ENCODE results near the gene KDM1A.
"Not testable (repeated sequence)": the region's sequence is repeated elsewhere in the genome, so short reads cannot be mapped to it uniquely, and the experiment has no call there.

Gene KDM1A

DNA sequence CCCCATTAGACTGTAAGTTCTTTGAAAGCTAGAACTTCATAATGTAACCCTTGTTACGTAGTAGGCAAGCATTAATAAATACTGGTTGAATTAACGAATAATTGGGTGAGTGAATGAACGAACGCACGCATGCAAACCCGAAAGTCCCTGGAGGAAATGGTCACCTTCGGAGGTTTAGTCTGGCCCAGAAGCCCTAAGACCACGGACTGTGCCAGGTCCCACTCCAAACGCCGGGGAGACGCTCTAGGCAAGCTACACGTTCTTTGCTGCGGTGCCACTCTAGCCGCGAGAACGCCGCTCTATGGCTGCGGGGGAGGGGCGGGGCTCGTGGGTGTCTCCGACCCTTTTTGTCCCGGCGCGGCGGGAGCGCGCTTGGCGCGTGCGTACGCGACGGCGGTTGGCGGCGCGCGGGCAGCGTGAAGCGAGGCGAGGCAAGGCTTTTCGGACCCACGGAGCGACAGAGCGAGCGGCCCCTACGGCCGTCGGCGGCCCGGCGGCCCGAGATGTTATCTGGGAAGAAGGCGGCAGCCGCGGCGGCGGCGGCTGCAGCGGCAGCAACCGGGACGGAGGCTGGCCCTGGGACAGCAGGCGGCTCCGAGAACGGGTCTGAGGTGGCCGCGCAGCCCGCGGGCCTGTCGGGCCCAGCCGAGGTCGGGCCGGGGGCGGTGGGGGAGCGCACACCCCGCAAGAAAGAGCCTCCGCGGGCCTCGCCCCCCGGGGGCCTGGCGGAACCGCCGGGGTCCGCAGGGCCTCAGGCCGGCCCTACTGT, at the start of gene KDM1A:
Gene KDM1A (plus strand): TSS at position 375 of the 769 bp plus-strand sequence. CDS start 129 bp downstream, at position 504.
- DNase-seq: peak; percentile 89 to 94

DNA sequence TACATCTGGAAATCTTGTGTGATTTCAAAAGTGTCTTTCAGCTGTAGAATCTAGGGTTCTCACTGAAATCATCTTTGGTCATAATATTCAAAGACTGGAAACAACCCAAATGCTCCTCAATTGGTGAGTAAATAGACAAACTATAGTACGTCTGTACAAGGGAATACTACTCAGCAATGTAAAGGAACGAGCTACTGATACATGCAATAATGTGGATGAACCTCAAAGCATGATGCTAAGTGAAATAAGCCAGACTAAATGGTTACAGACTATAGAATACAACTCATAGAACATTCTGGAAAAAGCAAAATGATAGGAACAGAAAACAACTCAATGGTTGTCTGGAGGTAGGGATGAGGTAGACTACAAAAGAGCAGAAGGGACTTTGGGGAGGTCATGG, 49.2 kb upstream of the KDM1A start:
- no peak for DNase-seq

DNA sequence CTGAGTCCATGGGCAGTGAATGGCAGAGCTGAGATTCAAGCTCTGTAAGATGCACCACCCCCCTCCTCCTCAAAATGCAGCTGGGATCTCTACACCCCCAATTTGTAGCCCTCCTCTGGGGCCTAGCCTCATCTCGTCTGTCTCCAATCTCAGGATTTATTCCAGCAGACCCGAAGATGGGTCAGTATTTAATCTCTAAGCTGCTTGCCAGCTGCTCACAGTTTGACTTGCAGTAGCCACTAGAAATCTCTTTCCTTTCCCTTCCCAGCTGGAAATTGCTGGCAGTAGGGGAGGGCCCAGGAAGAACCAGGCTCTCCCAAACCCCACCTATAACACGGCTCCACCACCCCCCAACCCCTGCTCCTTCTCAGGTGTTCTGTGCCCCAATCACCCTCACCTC, 48.1 kb upstream of the KDM1A start:
- no peak for DNase-seq

DNA sequence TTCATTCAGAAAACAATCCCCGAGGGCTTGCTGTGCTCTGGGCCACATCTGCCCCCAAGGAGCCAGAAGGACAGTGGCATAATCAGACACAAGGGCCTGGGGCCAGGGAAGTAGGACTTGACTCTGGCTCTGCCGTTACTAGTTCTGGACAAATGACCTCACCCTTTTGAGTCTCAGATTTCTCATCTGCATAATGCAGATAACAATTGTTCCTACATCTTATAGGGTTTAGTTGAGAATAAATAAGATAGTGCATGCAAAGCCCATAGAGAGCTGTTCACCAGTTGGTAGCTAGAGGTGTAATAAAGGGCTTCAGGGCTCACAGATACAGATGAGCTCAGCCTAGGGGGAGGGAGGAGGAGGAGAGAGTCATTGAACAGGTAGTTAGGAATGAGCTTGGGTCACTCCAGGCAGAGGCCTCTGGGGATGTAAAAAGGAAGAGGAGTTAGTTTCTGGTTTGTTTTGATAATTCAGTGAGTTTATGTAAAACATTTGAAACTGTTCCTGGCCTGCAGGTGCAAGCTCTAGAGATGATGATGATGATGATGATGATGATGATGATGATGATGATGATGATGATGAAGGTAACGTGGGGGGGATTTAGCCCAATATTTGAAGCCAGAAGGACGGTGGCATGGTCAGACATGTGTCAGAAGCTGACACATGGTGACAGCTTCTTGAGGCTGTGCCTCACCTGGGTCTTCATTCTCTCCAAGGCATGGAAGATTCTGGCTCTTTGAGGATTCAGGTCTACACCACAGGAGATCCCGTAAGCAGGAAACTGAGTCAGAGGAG, 47.5 kb upstream of the KDM1A start:
- DNase-seq: no peak

DNA sequence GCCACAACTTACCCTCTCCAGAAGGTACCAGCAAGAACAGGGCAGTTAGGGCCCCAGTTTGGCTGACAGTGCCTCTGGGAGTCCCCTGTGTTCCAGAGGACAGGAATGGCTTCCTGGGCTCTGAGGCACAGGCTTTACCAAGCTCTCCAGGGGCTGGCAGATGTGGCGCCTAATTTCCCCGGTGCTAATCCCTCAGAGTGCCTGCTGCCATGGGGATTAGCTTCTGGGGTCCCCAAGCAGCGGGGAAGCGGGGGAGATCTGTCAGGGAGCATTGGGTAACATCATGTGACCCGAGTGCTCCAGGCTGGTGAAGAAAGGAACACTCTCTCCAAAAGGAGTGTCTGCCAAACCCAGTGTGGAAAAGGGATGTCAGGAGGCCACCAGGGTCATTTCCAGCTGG, 46.5 kb upstream of the KDM1A start, which contains the start of gene LACTBL1:
Gene LACTBL1 (minus strand): TSS at position 107 of the 400 bp plus-strand sequence. CDS start 550 bp downstream, outside the sequence.
- no peak for DNase-seq

DNA sequence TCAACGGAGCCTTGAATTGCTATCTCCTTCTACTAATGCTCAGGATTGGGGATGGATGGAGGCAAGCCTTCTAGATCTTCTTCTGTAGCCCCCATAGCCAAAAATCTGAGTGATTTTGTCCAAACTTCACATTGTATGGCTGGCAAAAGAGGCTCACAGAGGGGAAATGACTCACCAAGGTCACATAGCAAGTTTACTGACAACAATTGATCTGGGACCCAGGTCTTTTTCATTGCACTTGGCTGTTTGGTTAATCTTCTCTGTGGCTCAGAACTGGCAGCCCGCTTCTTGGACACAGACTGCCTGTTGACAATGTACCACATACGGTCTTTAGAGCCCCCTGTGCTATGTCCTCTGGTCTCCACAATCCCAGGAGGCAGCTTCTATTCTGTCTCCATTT, 43.6 kb upstream of the KDM1A start:
- no peak for DNase-seq

DNA sequence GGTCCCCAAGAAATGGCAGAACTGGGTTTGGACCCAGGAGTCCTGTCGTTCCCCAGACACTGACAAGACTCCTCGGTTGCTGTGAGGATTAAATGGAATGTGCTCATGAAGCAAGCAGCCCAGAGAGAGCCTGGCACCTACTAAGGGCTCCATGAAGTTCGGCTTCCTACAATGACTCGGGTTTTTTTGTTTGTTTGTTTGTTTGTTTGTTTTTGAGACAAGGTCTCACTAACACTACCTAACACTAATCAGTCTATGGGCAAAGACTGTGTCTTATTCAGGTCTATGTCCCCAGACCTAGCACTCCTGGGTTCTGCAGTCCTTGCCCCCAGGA, 43.2 kb upstream of the KDM1A start:
- no peak for DNase-seq

DNA sequence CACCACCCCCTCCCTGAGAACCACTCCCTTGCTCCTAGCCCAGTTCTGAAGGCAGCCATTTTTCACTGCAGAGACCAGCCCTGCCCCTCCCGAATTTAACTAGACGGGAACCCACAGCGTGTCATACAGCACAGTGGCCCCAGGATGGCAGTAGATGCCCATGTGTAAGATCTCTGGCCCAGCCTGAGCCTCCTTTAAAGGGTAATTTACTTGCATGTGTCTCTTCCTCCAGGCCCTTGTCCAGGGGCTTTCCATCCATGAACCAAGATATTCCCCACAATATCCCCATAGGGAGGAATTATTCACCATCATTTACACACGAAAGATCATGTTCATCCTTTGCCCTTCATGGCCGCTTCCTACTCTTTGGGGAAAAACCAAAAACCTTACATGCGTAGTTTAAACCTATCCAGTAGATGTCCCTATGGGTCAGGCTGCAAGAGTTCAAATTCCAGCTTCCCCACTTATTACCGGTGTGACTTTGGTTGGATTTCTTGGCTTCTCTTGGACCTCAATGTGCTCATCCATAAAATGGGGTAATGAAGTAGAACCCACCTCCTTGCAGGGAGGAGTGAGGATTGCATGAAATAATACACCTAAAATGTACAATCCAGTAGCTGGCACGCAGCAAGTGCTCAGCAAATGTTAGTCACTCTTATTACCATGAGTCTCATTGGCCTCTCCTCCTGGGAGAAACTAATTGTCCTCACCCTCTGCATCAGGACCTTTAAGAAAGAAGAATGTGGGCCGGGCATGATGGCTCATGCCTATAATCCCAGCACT, 42.6 kb upstream of the KDM1A start:
- DNase-seq: peak; percentile 70 to 78

DNA sequence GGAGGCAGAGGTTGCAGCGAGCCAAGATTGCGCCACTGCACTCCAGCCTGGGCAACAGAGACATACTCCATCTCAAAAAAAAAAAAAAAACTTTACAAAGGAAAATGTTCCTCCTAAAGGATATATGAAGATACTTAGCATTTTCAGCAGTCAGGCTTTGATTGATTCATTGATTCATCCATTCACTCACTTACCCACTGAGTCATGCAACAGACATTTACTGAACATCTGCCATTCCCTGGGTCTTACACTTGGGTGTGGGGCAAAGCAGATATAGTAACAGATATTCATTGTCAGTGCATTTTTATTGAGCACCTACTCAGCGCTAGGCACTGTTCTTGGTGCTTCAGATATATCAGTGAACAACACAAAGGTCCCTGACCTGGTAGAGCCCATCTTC, 41.0 kb upstream of the KDM1A start:
- DNase-seq: no peak

DNA sequence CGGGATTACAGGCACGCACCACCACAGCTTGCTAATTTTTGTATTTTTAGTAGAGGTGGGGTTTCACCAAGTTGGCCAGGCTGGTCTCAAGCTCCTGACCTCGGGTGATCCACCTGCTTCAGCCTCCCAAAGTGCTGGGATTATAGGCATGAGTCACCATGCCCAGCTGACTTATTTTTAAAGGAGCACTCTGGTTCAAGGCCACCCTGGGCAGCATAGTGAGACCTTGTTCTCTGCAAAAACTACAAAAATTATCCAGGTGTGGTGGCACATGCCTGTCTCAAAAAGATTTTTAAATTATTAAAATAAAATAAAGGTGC, 38.8 kb upstream of the KDM1A start:
- not testable (repeated sequence) for DNase-seq

DNA sequence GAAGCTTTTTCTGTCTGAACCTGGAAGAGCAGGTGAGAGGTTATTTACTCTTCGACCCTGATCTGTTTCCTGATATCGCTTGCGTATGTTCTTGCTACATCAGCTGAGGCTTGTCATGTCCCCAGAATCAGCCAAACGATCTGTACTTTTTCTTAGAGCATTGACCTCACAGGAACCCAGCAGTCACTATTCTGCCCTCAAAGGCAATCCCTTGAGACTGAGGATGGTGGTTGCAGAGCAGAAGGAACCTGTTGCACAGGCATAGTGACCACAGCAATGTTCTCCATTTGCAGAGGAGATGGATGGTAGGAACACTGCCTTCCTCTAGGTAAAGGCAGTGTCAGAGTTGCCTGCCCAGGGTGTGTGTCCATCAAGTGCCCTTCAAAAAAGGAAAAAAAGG, 35.3 kb upstream of the KDM1A start:
- DNase-seq: no peak

DNA sequence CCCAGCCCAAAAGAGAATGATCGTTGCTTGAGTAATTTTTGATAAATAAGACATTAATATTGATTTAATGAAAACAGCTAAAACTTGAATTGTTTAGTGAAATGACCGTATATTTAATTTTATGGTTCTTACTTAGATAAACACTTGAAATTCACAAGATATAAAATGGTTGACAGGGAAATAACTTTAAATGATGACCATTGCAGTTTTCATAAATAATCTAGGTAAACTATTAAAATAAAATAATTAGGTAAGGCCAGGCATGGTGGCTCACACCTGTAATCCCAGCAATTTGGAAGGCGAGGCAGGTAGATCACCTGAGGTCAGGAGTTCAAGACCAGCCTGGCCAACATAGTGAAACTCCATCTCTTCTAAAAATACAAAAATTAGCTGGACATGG, 26.9 kb upstream of the KDM1A start:
- not testable (repeated sequence) for DNase-seq

DNA sequence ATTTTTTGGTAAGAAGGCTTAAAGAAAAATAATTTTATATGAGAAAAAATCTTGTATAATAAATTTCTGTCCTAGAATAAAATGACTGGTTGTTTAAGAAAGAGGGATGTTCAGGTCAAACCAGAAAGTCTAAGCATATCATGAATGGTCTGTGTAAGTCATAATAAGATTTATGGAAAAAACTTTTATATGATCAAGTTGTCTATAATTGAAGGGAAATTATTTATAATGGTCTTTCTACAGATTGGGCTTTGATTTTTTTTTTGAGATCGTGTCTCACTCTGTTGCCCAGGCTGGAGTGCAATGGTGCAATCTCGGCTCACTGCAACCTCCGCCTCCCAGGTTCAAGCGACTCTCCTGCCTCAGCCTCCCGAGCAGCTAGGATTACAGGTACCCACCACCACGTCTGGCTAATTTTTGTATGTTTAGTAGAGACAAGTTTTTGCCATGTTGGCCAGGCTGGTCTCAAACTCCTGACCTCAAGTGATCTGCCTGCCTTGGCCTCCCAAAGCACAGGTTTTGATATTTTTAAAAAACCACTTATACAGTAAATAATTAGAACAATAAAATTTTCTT, 26.0 kb upstream of the KDM1A start:
- not testable (repeated sequence) for DNase-seq

DNA sequence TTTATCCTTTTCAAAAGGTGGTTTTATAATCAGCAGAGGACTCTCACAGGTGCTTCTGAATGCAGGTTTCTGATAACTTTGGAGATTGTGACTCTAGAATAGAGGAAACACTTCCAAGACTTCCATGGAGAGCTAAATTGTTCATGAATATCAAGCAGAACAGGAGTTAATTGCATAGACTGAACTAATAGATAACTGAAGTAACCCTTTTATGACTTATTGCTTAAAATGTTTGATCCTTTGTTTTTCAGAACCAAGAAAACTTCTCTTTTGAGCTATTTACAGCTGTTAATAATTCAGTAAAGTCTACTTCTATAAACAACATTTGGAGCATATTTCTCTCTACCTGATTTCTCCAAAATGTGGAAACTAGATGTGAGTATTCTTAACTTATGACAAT, 23.5 kb upstream of the KDM1A start:
- no peak for DNase-seq

DNA sequence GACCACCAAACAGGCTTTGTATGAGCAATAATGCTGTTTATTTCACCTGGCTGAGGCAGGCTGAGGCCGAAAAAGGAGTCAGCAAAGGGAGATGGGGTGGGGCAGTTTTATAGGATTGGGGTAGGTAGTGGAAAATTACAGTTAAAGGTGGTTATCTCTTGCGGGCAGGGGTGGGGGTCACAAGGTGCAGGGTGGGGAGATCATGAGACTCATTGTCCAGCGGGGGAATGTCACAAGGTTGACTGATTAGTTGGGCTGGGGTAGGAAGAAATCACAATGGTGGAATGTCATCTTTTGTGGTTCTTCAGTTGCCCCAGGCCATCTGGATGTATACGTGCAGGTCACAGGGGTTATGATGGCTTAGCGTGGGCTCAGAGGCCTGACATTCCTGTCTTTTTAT, 21.7 kb upstream of the KDM1A start:
- not testable (repeated sequence) for DNase-seq

DNA sequence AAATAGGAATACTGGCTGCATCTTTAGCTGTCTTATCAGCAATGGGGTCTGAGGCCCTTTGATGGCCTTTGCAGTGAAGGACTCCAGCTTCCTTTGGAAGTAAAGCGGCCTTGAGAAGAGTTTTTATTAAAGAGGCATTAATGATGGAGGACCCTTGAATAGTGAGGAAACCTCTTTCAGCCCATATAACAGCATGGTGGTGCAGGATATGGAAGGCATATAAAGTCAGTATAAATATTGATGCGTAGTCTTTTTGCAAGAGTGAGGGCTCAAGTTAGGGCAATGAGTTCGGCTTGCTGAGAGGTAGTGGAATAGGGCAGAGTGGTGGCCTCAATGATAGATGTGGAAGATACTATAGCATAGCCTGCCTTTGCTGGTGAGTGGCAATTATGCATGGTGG, 19.1 kb upstream of the KDM1A start:
- not testable (repeated sequence) for DNase-seq

DNA sequence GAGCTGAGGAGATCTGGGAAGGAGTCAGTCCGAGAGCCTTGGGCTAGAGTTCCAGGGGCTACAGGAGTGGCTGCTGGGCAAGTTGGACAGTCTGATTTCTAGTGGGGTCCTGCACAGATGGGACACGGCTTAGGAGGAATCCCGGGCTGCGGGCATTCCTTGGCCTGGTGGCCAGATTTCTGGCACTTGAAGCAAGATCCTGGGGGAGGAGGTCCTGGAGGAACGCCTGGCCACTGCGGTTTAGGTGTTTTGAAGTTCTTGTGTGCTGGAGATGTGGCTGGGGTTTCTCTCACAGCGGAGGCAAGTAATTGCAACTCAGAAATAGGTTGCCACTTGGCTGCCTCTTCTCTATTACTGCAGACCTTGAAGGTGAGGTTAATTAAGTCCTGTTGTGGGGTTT, 17.1 kb upstream of the KDM1A start:
- DNase-seq: not testable (repeated sequence)

DNA sequence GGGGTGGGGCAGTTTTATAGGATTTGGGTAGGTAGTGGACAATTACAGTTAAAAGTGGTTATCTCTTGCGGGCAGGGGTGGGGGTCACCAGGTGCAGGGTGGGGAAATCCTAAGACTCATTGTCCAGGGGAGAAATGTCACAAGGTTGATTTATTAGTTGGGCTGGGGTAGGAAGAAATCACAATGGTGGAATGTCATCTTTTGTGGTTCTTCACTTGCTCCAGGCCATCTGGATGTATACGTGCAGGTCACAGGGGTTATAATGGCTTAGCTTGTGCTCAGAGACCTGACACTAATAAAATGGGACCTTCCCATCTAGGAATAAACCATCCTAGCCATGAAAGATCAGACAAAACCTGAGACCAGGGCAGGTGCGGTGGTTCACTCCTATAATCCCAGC, 15.2 kb upstream of the KDM1A start:
- DNase-seq: no peak

DNA sequence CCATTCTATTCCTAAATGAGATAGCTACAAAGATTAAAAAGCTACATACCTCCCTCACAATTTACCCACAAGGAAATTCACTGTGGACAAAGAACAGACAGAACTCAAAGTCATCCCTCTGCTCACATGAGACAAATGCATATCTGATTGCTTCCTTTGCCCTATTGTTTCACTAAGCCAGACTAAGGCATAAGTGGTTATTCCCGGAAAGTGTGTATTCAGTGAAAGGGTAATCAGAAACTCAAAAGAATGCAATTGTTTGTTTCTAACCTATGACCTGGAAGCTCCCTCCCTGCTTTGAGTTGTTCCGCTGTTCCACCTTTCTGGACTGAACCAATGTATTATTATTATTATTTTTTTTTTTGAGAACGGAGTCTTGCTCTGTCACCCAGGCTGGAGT, 14.5 kb upstream of the KDM1A start:
- not testable (repeated sequence) for DNase-seq

DNA sequence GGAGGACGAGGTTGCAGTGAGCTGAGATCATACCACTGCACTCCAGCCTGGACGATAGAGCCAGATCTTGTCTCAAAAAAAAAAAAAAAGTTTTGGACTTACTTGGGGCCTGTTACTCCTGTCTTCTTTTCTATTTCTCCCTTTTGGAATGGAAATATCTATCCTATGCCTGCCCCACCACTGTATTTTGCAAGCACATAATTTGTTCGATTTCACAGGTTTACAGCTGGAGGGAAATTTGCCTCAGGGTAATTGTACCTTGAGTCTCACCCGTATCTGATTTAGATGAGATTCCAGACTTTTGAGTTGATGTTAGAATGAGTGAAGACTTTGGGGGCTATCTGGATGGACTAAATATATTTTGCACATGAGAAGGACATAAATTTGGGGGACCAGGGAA, 12.2 kb upstream of the KDM1A start:
- no peak for DNase-seq

DNA sequence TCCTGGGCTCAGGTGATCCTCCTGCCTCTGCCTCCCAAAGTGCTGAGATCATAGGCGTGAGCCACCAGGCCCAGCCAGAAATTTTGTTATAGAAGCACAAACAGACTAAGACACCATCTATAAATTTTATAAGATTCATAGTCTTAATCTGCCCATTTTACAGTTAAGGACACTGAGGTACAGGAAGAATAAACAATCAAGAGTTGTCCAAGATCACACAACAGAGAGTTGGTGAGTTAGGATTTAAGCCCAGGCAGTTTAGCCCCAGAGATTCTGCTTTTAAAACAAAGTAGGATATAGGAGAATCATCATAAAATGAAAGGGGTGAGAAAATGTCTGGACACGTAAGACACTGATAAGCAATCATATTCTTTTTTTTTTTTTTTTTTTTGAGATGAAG, 10.4 kb upstream of the KDM1A start:
- DNase-seq: no peak

DNA sequence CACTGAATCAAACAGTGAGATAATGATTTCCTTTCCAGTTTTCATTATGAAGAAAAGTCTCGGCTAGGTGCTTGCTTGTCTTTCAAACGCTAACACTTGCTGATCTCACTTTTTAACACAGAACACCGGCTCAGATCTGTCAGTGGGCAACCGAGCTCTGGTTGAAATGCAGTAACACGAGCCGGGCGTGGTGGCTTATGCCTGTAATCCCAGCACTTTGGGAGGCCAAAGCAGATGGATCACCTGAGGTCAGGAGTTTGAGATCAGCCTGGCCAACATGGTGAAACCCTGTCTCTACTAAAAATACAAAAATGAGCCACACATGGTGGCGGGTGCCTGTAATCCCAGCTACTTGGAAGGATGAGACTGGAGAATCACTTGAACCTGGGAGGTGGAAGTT, 9.2 kb upstream of the KDM1A start:
- not testable (repeated sequence) for DNase-seq

DNA sequence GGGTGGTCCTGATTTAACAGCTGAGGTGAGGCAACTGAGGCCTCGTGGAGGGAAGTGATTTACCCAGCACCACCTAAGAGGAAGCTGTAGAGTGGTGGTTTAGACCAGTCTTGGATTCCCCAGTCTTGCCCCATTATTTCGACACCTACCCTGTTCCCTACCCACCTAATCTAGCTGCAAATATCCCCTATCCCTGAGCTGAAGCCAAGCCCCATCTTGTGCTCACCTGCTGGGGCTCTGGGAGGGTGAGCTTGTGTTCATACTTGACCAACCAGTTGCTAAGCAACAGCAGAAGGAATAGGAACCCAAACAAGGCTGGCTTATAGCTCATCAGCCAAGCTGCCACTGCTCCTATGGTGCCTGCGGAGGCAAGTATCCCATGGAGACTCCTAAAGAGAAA, 5.6 kb upstream of the KDM1A start:
- DNase-seq: peak; percentile 41 to 49
